Small intestine (tissue), 7 donors: Measurements from ENCODE around the gene VPS18. TPM values are rescaled to one million over a fixed set of nuclear protein-coding genes. Genes with fewer than 3 reads are reported as not detected.

Experiments
- DNase-seq, 2 donors: peaks; one replicate each; pipeline versions ENCODE4 v3.0.0 to v3.0.0-alpha.2; 2013
- FAIRE-seq: peaks from 2 replicates; lab custom pipeline; 2012; peaks lifted over from hg19 to GRCh38; lab: Jason Lieb, UNC
- H3K27ac ChIP-seq, 3 donors: one replicate each; pipeline ENCODE4 v1.5.1; 2013; ENCODE audit warnings: low read length in 2 of 3, mild to moderate bottlenecking in 2 of 3, control low read depth in 1 of 3, inconsistent platforms in 1 of 3, low read depth in 1 of 3, moderate library complexity in 1 of 3
- H3K27me3 ChIP-seq, 3 donors: one replicate each; pipeline ENCODE4 v1.6.1; 2013; ENCODE audit warnings: low read length in 3 of 3, inconsistent platforms in 1 of 3; ENCODE audit not compliant: control insufficient read depth in 3 of 3, insufficient read depth in 3 of 3
- H3K36me3 ChIP-seq, 3 donors: one replicate each; pipeline ENCODE4 v1.6.1; 2013; ENCODE audit warnings: low read length in 3 of 3, inconsistent platforms in 1 of 3, low read depth in 1 of 3, mild to moderate bottlenecking in 1 of 3, moderate library complexity in 1 of 3; ENCODE audit not compliant: control insufficient read depth in 3 of 3, insufficient read depth in 2 of 3
- H3K4me1 ChIP-seq, 3 donors: one replicate each; pipeline ENCODE4 v1.6.1; 2013; ENCODE audit warnings: low read length in 2 of 3, inconsistent platforms in 1 of 3, low read depth in 1 of 3, mild to moderate bottlenecking in 1 of 3, moderate library complexity in 1 of 3; ENCODE audit not compliant: control insufficient read depth in 3 of 3, insufficient read depth in 2 of 3
- H3K4me3 ChIP-seq, 3 donors: one replicate each; pipeline ENCODE4 v1.5.1; 2013; ENCODE audit warnings: low read length in 3 of 3, control low read depth in 1 of 3, inconsistent platforms in 1 of 3, low read depth in 1 of 3, mild to moderate bottlenecking in 1 of 3, moderate library complexity in 1 of 3
- H3K9me3 ChIP-seq, 2 donors: one replicate each; pipeline ENCODE4 v1.6.1; 2013; ENCODE audit warnings: low read depth in 1 of 2, low read length in 1 of 2; ENCODE audit not compliant: control insufficient read depth in 2 of 2, insufficient read depth in 1 of 2
- WGBS, 3 donors: extraction: QIAGEN DNeasy Blood & Tissue Kit; methylation state at CpG; one replicate each; pipeline ENCODE4 v1.1.7; 2013; 5-methylcytosine and 5-hydroxymethylcytosine counted together
- polyA plus RNA-seq, 4 donors: library from polyadenylated mRNA; stranded (reverse) in 3 of 4; unstranded in 1 of 4; fragments of 200-250 nt in 3 of 4; fragments of 120-200 nt in 1 of 4; gene quantifications; one replicate each; pipeline versions ENCODE4 v1.2.1 to v1.2.3, GENCODE V29; 2013
- donor health status: healthy with polysubstance abuse.
- donor health status: control.
- donor health status: control.
- donor health status: Bipolar disorder and iron deficiency.
- donor health status: healthy.

VPS18 gene
- polyA plus RNA-seq, 4 donors, result 7.6 to 20.2 (median 10.7) TPM

- H3K4me1 ChIP-seq, result peaks cover 0 to 40% (median 0%) of the 10 kb centered on the region in 3 donors
- no peaks in the 10 kb centered on the region for H3K36me3 ChIP-seq
- WGBS, 3 donors, result 67% methylated on average over 11 of the region's 11 CpGs
- no peaks in the 10 kb centered on the region for H3K27me3 ChIP-seq
- no peak overlapping the region for H3K27ac ChIP-seq
- FAIRE-seq (no peak), DNase-seq (no peak)
- no peaks in the 10 kb centered on the region for H3K9me3 ChIP-seq
- H3K4me3 ChIP-seq, result no peak overlapping the region
Observed at GRCh38 chr15:40917585-40917984, 23.3 kb downstream of the VPS18 start.

GRCh38 chr15:40918146-40918798 lies 24.0 kb downstream of the VPS18 start:
- H3K27me3 ChIP-seq, result no peaks in the 10 kb centered on the region
- no peak overlapping the region for H3K4me3 ChIP-seq
- 78 to 86% (median 86%) methylated on average over 15 of the region's 15 CpGs for WGBS, 3 donors
- peak overlapping the region in 2 of 3 donors; percentile 36 to 41 for H3K27ac ChIP-seq
- no peaks in the 10 kb centered on the region for H3K36me3 ChIP-seq
- no peaks in the 10 kb centered on the region for H3K9me3 ChIP-seq
- peaks cover 0 to 47% (median 2%) of the 10 kb centered on the region in 3 donors for H3K4me1 ChIP-seq
- FAIRE-seq (no peak), DNase-seq (no peak)

- Histone ChIP-seq H3K4me3 (no peak overlapping the region), H3K27ac (peak overlapping the region in 2 of 3 donors; percentile 36 to 41), H3K36me3 (no peaks in the 10 kb centered on the region), H3K9me3 (no peaks in the 10 kb centered on the region), H3K27me3 (no peaks in the 10 kb centered on the region), H3K4me1 (peaks cover 0 to 50% (median 2%) of the 10 kb centered on the region in 3 donors)
- 78 to 89% (median 88%) methylated on average over 18 to 19 of the region's 19 CpGs for WGBS, 3 donors
- DNase-seq (no peak), FAIRE-seq (no peak)
Observed at GRCh38 chr15:40918799-40919392, 24.6 kb downstream of the VPS18 start.

- DNase-seq (peak; percentile 82 to 87), FAIRE-seq (no peak)
- Histone ChIP-seq H3K27ac (peak overlapping the region; percentile 45 to 70 (median 69)), H3K36me3 (no peaks in the 10 kb centered on the region), H3K27me3 (peaks cover 0 to 23% (median 0%) of the 10 kb centered on the region in 3 donors), H3K9me3 (no peaks in the 10 kb centered on the region), H3K4me1 (peaks cover 4 to 68% (median 5%) of the 10 kb centered on the region in 3 donors), H3K4me3 (no peak overlapping the region)
- 8 to 48% (median 23%) methylated on average over 5 of the region's 5 CpGs for WGBS, 3 donors
Observed at GRCh38 chr15:40921949-40922607, 27.8 kb downstream of the VPS18 start.

GRCh38 chr15:40922608-40923005 lies 28.4 kb downstream of the VPS18 start:
- H3K4me3 ChIP-seq, result no peak overlapping the region
- 18 to 52% (median 42%) methylated on average over 10 of the region's 10 CpGs for WGBS, 3 donors
- no peaks in the 10 kb centered on the region for H3K36me3 ChIP-seq
- H3K27ac ChIP-seq, result peak overlapping the region; percentile 45 to 70 (median 69)
- no peaks in the 10 kb centered on the region for H3K9me3 ChIP-seq
- DNase-seq (peak; percentile 62 to 69), FAIRE-seq (no peak)
- H3K4me1 ChIP-seq, result peaks cover 4 to 73% (median 5%) of the 10 kb centered on the region in 3 donors
- H3K27me3 ChIP-seq, result peaks cover 0 to 28% (median 0%) of the 10 kb centered on the region in 3 donors

GRCh38 chr15:40923551-40923950 lies 29.3 kb downstream of the VPS18 start:
- Histone ChIP-seq H3K36me3 (no peaks in the 10 kb centered on the region), H3K4me1 (peaks cover 4 to 75% (median 5%) of the 10 kb centered on the region in 3 donors), H3K9me3 (no peaks in the 10 kb centered on the region), H3K27me3 (peaks cover 0 to 38% (median 0%) of the 10 kb centered on the region in 3 donors), H3K27ac (no peak overlapping the region), H3K4me3 (no peak overlapping the region)
- DNase-seq, result no peak
- no peak for FAIRE-seq
- 91 to 99% (median 94%) methylated on average over 8 to 9 of the region's 9 CpGs for WGBS, 3 donors

GRCh38 chr15:40925495-40925862 lies 31.2 kb downstream of the VPS18 start:
- FAIRE-seq, result no peak

GRCh38 chr15:40925863-40926658 lies 31.8 kb downstream of the VPS18 start:
- DNase-seq, result peak in 1 of 2 donors; percentile 74
- Histone ChIP-seq H3K36me3 (peaks cover 0 to under 1% (median 0%) of the 10 kb centered on the region in 3 donors), H3K9me3 (no peaks in the 10 kb centered on the region), H3K27ac (peak overlapping the region in 2 of 3 donors; percentile 26 to 33), H3K4me3 (peak overlapping the region in 2 of 3 donors; percentile 16 to 63), H3K4me1 (peaks cover 7 to 79% (median 10%) of the 10 kb centered on the region in 3 donors), H3K27me3 (peaks cover 2 to 61% (median 4%) of the 10 kb centered on the region in 3 donors)
- FAIRE-seq, result no peak
- 2 to 12% (median 6%) methylated on average over 54 to 61 of the region's 61 CpGs for WGBS, 3 donors

More at GRCh38 chr15:40925495-40925862, 31.2 kb downstream of the VPS18 start:
- H3K9me3 ChIP-seq, result no peaks in the 10 kb centered on the region
- no peak overlapping the region for H3K27ac ChIP-seq
- no peak for DNase-seq
- H3K4me3 ChIP-seq, result no peak overlapping the region
- peaks cover 6 to 79% (median 10%) of the 10 kb centered on the region in 3 donors for H3K4me1 ChIP-seq
- WGBS, 3 donors, result 7 to 28% (median 16%) methylated on average over 26 to 30 of the region's 30 CpGs
- peaks cover 2 to 57% (median 4%) of the 10 kb centered on the region in 3 donors for H3K27me3 ChIP-seq
- no peaks in the 10 kb centered on the region for H3K36me3 ChIP-seq
